HG03342 (cell line): ENCODE measurements around the gene SYNPO.

Experiments
- ATAC-seq: cut with Tn5 transposase; IDR thresholded peaks from one replicate; pipeline ENCODE4 v1.9.1; 2021; ENCODE audit warnings: mild to moderate bottlenecking, moderate library complexity; ENCODE audit not compliant: unreplicated experiment

Gene SYNPO

DNA sequence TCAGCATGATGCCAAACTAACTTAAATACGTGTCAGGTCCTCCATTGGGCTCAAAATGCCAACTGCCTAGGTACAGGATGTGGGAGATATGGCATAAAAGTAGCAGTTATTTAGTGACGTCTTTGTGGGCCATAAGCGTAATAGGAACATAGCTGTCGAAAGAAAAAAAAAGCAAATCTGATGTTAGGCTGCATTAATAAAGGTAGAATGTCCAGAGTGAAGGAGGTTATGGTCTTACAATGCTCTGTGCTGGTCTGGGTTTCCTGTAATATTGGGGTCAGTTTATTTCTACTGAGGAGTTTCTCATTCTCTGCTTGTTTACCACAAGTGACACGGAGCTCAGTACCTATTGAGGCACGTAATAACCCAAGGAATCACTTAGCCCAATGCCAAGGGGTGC, 33.4 kb upstream of the SYNPO start:
- ATAC-seq, result no peak

DNA sequence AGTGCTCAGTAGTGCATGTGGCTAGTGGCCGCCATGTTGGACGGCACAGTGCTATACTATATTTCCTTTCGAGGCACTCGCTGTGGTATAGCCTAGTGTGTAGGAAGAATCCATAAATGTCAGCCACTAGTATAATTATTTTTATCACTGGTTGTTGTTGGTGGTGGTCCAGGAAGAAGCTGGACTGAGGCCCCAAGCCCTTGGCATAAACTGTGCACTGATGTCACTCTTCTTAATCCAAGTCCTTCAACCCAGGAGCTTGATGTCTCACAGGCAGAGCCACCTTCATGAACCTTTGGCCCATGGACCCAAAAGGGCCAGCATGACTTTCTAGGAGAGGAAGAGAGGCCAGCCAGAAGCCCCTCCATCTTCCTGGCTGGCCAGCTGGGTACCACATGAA, 32.5 kb upstream of the SYNPO start:
- no peak for ATAC-seq

DNA sequence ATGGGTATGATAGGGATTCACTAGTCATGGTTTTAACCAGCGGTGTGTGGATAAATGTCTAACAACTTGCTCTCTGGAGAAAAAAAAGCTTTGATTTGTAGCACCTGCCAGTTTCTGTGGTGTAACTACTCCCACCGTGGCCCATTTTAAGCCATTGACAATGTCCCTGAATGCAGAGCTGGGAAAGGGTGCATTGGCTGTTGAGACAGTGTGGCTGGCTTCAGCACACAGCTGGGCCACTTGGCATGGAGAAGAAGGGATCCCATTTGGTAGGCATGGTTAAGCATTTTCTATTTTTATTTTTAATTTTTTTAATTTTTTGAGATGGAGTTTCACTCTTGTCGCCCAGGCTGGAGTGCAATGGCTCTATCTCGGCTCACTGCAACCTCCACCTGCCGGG, 31.5 kb upstream of the SYNPO start:
- ATAC-seq, result no peak

DNA sequence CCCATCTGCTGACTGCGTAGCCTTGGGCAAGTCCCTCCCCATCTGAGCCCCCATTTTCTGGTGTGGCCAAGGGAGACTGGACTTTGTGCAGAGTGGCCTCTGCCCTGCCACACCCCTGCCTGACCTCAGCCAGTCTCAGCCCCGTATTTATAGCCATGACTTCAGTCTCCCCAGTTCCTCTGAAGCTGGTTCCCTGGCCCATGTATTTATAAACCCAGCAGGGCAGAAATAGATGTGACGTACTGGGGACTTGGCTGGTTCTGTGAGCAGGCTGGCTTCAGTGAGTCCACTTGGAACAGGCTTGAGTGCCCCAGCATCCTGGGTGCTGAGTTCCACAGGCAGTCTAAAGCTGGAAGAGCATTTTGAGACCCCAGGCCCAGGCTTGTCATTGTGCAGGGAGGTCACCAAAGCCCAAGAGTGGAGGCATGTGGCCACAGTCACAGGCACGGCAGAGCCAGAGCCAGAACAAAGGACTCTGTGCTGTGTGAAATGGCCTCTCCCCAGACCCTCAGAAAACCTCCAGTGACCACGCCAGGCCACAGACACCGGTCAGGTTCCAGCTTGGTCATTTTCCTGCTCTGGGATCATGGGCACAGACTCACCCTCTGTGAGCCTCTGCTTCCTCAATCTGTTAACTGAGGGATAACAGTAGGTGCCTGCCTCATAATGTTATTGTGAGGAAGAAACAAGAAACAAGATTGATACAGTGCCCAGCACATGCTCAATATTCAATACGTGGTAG, 30.4 kb upstream of the SYNPO start:
- no peak for ATAC-seq

DNA sequence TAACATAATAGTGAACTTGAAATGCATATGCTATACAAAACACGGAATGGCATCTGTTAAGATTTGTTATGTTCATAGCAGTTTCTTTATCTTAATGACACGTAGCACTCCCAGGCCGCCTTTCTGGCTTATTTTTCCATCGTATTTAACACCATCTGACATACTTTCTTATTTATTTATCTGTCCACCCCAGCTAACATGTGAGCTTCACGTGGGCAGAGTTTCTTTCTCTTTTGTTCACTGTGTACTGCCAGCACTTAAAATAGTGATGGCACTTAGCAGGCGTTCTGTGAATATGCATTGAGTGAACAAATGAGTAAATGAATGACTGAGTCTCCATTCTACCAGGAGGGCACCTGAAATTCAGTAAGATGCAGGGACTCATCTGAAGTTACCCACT, 29.4 kb upstream of the SYNPO start:
- no peak for ATAC-seq

DNA sequence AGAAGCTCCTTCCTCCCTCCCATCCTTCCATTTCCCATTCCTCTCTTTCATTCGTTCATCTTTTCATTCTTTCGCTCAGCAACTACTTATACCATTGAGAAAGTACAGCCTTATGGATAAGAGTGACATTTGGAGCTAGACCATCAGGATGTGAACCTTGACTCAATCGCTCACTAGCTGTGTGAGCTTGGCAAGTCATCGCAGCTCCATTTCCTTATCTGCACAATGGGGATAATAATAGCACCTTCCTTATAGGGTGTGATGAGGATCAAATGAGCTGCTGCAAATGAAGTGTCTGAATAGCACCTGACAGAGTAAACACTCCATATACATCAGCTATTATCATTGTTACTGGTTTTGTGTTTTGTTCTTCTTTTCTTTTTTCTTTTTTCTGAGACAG, 28.1 kb upstream of the SYNPO start:
- no peak for ATAC-seq

DNA sequence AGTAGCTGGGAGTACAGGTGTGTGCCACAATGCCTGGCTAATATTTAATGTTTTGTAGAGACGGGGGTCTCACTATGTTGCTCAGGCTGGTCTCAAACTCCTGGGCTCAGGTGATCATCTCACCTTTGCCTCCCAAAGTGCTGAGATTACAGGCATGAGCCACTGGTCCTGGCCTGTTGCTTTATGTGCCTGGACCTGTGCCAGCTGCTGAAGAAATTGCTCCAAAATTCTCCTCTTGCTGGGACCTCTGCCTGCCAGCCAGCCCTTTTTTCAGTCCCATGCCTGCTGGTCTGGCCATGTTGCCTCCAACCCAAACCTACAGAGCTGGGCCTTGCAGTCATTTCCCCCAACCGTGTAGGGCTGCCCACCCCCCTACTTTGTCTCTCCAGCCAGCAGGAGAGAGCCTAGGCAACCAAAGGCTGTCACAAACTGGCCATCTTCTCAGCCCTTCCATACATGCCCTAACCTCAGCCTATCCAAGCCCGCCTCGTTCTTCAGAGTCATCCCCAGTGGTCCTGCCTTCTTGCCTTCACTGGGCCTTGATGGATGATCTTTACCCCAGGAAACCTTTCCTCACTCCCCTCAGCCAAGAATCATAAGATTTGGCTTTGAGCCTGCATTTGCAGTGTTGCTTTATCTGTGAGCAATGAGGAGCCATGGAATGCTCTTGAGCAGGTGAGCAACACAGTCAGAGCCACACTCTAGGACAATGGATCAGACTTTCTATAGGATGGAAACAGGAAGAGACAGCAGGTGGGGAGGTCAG, 27.4 kb upstream of the SYNPO start:
- no peak for ATAC-seq

DNA sequence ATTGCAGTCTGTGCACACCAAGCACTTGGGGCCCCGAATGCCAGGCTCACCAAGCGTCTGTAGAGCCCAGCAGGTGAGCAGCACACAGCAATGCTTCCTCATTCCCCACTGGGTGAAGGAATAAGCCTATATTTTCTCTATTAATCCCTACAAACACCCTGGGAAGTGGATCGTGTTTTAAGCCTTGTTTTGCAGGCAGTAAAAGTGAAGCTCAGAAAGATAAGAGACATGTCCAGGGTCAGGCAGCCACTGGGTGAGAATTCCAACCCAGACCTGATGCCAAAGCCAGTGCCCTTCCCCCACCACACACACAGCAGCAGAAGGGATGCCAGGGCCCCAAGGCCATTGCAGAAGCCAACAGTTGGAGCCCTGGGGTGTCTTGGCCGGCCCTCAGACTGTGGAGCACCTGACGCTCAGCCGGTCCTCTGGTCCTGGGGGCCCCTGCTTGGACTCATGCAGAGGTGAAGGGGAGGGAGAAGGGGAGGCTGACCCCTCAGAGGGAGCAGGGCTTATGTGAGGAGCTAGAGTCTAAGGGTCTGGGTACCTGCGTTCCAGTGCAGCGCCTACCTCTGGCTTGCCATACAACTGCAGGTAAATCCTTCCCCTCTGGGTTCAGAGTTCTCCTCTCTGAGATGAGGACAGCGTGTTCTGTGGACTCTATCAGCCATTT, 26.3 kb upstream of the SYNPO start:
- no peak for ATAC-seq

DNA sequence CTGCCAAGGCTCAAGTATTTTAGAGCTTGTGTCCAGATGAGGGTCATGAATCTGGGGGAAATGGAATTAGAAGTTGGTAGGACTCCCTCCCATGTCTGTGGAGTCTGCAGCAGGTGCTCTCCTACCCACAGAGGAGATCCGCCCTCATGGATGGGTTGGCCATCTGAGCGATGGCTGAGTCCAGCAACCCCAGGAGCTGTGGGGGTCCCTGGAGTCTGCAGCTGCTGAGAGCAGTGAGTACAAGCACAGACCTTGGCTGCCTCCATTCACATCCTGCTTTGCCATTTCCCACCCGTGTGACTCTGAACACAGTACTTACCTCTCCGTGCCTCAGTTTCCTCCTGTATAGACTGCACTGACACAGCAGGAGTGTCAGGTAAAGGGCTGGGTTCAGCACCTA, 25.8 kb upstream of the SYNPO start:
- no peak for ATAC-seq

DNA sequence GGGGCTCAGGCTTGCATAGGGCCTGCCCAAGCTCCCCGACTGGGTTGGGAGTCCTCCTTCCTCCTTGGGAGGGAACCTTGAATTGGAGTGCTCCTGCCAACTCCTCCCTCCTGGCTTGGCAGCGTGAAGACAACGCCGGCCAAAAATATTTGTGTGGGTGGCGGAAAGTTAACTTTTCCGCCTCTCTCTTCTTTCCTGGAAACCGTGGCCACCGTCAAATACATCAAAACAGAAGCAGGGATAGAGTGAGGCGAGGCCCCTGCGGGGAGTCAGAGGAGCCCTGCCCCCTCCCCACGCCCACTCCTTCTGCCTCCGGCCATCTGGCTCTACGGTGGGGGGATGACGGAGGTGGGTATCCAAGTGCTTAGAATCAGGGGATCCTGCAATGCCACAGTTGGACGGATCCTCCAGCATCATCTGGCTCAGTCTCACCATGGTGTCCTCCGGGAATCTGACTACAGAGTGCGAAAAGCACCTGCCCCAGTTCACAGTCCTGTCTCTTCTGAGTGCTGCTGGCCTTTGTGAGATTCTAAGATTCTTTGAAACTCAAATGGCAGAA, 25.2 kb upstream of the SYNPO start:
- ATAC-seq, result no peak

DNA sequence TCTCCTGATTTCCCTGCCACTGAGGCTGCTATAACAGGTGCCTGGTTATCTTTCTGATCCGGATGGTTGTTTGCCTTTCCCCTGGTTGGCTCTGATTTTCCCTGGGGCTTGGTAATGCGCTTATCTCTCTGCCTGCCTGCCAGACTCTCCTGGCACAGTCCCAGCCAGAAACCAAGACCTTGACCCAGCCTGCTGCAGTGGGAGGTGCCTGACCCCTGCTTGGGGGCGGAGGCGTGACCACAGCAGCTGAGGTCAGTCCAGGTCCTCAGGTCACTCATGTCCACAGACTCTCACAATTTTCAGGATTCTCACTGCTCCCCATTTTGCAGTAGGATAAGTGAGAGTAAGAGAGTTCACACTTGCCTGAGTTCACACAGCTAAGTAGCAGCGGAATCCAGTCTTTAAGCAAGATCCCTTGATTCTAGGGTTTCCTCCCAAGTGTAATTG, 24.4 kb upstream of the SYNPO start:
- ATAC-seq, result no peak

DNA sequence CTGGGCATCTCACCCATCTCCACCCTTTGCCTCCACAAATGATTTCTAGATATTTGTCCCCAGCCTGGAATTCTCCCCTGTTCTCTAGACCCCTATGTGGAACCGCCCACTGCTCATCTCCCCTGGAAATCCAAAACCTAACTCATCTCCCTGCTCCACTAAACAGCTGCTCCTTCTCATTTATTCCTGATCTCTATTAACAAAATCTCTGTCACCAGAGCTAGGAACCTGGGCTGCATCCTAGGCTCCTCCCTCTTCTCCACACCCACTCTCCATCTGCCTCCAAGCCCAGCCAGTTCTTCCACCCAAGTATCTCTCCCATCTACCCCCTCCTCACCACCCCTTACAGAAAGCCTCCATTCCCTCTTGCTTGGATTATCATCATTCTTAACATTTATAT, 24.0 kb upstream of the SYNPO start:
- no peak for ATAC-seq

DNA sequence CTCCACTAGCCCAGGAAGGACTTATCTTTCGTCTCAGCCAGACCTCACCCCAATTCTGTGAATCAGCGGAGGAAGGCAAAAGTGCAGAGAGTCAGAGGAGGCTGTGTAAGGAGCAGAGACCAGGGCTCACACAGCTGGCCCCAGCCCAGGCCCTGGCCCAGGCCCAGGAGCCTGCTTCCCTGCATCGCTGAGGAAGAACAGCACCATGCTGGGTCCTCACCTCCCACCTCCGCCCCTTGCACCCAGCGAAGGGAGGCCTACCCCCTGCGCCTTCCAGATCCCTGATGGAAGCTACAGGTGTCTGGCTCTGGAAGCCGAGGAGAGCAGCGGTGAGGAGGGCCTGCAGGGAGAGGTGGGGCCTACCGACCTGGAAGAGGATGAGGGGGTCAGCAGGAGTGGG, 22.3 kb upstream of the SYNPO start:
- ATAC-seq, result no peak

DNA sequence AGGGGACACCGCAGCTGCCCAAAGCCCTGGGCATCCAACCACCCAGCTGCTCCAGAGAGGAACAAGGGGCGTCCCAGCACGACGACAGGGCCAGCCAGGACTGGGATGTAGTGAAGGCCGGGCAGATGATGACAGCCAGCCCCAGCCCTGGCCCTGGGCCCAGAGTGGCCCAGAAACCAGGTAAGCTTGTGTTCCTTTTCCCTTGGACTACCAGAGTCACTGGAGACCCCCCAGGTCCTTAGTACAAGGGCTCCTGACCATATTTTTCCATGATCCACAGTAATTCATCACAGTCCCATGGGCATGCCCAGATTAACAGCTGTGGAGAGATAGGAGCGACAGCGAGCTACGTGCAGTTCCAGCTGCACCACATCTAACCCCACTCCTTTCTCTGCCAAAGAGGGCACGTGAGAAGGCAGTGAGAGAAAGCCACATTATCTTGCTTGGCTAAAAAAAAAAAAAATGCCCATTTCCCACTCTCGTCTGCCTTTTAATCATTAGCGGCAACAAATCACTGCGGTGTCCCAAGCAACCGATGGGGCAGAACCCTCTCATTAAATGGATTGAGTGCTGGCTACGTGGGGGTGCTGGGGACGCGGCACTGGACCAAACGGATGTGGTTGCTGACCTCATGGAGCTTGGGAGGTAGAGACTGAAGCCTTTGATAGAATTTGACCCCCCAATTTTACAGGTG, 21.7 kb upstream of the SYNPO start:
- ATAC-seq, result no peak

DNA sequence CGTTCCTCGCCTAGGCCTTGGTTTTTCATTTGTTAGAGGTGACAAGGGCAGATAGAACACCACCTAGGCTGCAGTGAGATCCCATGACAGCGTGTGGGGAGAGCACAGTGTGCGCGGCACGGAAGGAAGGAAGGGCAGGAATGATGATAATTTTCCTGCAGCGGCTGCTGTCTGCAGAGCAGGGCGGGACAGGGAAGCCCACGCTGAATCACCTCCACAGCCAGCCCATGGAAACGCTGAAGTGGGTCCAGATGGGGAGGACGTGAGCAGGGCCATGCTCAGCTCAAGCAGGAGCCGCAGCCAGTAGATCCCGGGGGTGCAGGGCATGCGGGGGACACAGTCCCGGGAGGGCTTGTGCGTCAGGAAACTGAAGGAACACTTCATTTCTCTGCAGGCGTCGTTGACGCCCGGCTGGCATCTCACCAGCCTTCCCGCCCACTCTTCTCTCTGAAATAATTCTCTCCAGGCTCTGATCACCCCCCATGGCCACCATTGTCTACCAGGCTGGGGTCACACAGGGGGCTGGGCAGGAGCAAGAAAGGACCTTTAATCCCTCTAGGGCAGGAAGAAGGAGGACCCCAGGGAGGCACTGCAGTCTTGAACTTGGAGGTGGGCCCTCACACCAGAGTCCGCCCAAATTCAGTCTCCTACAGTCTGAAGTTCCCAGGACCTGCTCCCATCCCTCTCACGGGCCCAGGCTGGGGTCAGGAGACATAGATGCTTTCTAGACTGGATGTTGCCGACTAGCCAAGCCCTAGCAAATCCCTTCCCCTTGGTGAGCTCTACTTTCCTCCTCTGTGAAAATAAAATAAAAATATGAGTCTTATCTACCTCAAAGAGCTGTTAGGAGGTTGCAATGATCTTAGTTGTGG, 20.9 kb upstream of the SYNPO start:
- no peak for ATAC-seq

DNA sequence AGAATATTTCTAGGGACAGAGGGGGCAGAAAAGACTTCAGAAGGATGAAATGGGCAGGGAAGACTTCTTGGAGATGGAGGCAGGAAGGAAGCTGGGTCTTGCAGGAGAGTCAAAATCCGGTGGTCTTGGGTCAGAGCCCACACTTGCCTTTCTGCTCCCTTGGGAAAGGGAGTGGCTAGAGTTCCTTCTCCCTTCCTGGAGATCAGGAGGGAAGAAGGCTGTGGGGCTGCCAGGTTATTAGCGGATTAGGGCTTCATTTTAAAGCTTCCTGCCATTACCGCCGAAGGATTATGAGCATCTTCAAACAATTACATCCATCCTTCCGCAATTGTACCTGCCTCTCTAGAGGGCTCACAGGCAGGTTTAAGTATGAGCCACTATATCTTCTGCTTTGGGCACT, 19.2 kb upstream of the SYNPO start:
- ATAC-seq, result no peak

DNA sequence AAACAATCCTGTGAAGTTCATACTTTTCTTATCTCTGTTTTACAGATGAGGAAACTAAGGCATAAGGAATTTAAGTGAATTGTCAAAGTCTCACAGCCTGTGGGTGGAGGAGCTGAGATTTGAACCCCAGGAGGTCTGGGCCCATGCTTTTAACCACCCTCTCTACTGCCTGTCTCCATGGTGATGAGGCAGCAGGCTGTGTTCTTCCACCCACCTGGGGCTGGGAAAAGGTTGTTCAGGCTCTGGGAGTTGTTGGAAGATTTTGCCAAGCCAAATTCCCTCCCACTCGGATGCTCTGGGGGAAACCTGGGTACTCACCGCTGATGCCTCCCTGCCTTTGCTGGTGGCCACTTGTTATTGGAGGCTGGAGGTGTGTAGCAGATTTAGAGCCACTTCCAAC, 18.3 kb upstream of the SYNPO start:
- ATAC-seq, result no peak

DNA sequence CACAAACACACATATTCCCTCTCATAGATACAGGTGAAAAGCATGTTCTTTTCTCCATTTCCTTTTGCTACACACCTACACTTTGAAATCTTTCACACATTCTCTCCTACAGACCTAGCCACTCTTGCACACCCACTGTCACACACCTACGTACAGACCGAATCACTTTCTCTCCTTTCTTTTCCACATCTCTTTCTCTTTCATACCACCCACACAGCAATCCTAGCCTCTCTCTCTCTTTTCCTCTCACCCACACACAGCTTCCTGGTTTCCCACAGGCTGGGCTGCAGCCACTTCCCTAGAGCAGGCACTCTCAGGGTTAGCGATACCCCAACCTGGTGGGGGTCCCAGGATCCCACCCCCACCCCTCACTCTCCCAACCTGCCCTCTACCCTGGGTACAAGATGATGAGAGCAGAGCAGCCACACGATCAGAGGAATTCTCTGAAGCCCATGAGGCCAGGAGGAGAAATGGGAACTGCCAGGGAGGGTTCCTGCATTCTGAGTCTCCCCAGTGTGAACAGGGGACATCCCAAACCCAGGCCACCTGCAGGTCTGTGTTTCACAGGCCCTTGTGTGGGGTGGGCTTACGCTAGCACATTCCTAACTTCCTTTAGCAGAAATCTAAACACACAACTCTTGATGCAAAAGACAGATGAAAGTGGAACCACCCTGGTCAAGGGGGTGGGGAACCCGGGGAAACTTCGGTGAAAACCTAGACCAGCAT, 17.1 kb upstream of the SYNPO start:
- ATAC-seq, result no peak

DNA sequence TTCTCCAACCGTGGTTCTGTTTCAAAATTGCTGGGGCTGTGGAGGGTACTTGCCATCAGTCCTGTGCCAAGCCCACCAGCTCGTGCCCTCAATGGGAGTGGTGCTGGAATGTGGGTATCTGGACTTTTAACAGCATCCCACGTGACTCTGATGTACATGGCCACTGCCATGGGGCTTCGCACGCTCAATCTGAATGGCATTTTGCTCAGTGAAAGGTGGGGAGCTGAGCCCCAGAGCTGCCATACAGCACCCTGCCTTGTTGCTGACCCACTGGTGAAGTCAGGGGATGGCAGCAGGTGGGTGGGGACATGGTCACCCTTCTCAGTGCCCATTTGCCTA, 16.6 kb upstream of the SYNPO start:
- ATAC-seq, result no peak
